ENCODE measurements around the gene FSTL3. TPM values are rescaled to one million over a fixed set of nuclear protein-coding genes. Genes with fewer than 3 reads are reported as not detected.

Gene FSTL3
- total RNA-seq, 1 experiment from 2014 or later, result 6.0 TPM

GRCh38 chr19:709196-709964, 33.2 kb downstream of the FSTL3 start:
- H3K27ac ChIP-seq (ENCODE audit: low read depth, low read length, poor library complexity, severe bottlenecking), result peak overlapping the region; percentile 57
- POLR2A ChIA-PET (ENCODE audit: low non-redundant PET), result no interaction called here
- CTCF ChIA-PET, result interaction anchor here (1.0 kb wide), 1 partner anchor 28 kb away, joined by 6 read pairs; no protein-coding TSS in a partner anchor

GRCh38 chr19:709965-710571, 33.9 kb downstream of the FSTL3 start:
- Histone ChIP-seq H3K9me3 (ENCODE audit: low read depth, low read length, poor library complexity, severe bottlenecking) (no peaks in the 10 kb centered on the region), H3K27me3 (replicated peaks; ENCODE audit: insufficient read depth, low read depth, low read length, poor library complexity) (no peaks in the 10 kb centered on the region), H3K4me3 (ENCODE audit: low read depth, low read length, poor library complexity, severe bottlenecking) (peak overlapping the region; percentile 76), H3K27ac (ENCODE audit: low read depth, low read length, poor library complexity, severe bottlenecking) (peak overlapping the region; percentile 57), H3K4me1 (ENCODE audit: insufficient read depth, low read length, poor library complexity, severe bottlenecking) (peaks cover 13% of the 10 kb centered on the region), H3K36me3 (ENCODE audit: insufficient read depth, low read length, poor library complexity, severe bottlenecking) (no peaks in the 10 kb centered on the region)
- intact Hi-C loops (cut with micrococcal nuclease; ENCODE audit: unreplicated experiment), result no loop called here
- no peak for DNase-seq (ENCODE audit: low spot score)
- no peak for TF ChIP-seq EZH2 (IDR thresholded peaks at IDR 0.05; ENCODE audit: borderline replicate concordance, low read depth, low read length, poor library complexity, severe bottlenecking)
- no peak for TF ChIP-seq CTCF (conservative IDR thresholded peaks at IDR 0.05; ENCODE audit: low read depth, low read length)
- POLR2A ChIA-PET (ENCODE audit: low non-redundant PET), result no interaction called here
- CTCF ChIA-PET, result no interaction called here
- BruUV-seq (replicated peaks), result no TSS peak

More at GRCh38 chr19:709196-709964, 33.2 kb downstream of the FSTL3 start:
- peak overlapping the region; percentile 76 for H3K4me3 ChIP-seq (ENCODE audit: low read depth, low read length, poor library complexity, severe bottlenecking)
- H3K36me3 ChIP-seq (ENCODE audit: insufficient read depth, low read length, poor library complexity, severe bottlenecking), result no peaks in the 10 kb centered on the region
- H3K27me3 ChIP-seq (replicated peaks; ENCODE audit: insufficient read depth, low read depth, low read length, poor library complexity), result no peaks in the 10 kb centered on the region
- TF ChIP-seq CTCF (conservative IDR thresholded peaks at IDR 0.05; ENCODE audit: low read depth, low read length) (no peak), EZH2 (IDR thresholded peaks at IDR 0.05; ENCODE audit: borderline replicate concordance, low read depth, low read length, poor library complexity, severe bottlenecking) (no peak)
- BruUV-seq (replicated peaks), result no TSS peak
- H3K4me1 ChIP-seq (ENCODE audit: insufficient read depth, low read length, poor library complexity, severe bottlenecking), result peaks cover 13% of the 10 kb centered on the region
- no peak for DNase-seq (ENCODE audit: low spot score)
- intact Hi-C loops (cut with micrococcal nuclease; ENCODE audit: unreplicated experiment), result no loop called here
- no peaks in the 10 kb centered on the region for H3K9me3 ChIP-seq (ENCODE audit: low read depth, low read length, poor library complexity, severe bottlenecking)

GRCh38 chr19:710767-711166, 34.6 kb downstream of the FSTL3 start:
- TF ChIP-seq CTCF (conservative IDR thresholded peaks at IDR 0.05; ENCODE audit: low read depth, low read length) (no peak), EZH2 (IDR thresholded peaks at IDR 0.05; ENCODE audit: borderline replicate concordance, low read depth, low read length, poor library complexity, severe bottlenecking) (no peak)
- no TSS peak for BruUV-seq (replicated peaks)

More at GRCh38 chr19:710767-711166, 34.6 kb downstream of the FSTL3 start:
- Histone ChIP-seq H3K9me3 (ENCODE audit: low read depth, low read length, poor library complexity, severe bottlenecking) (peaks cover 5% of the 10 kb centered on the region), H3K36me3 (ENCODE audit: insufficient read depth, low read length, poor library complexity, severe bottlenecking) (no peaks in the 10 kb centered on the region), H3K27ac (ENCODE audit: low read depth, low read length, poor library complexity, severe bottlenecking) (peak overlapping the region; percentile 40), H3K4me1 (ENCODE audit: insufficient read depth, low read length, poor library complexity, severe bottlenecking) (peaks cover 13% of the 10 kb centered on the region), H3K4me3 (ENCODE audit: low read depth, low read length, poor library complexity, severe bottlenecking) (no peak overlapping the region), H3K27me3 (replicated peaks; ENCODE audit: insufficient read depth, low read depth, low read length, poor library complexity) (no peaks in the 10 kb centered on the region)
- DNase-seq (ENCODE audit: low spot score), result no peak
- intact Hi-C loops (cut with micrococcal nuclease; ENCODE audit: unreplicated experiment), result no loop called here
- POLR2A ChIA-PET (ENCODE audit: low non-redundant PET), result no interaction called here
- CTCF ChIA-PET, result no interaction called here

Measured in A673 (cell line).